Prostate gland (tissue), 2 donors: ENCODE results near the gene IMMP2L.

Experiments
- CTCF ChIP-seq, 4 experiments: fragments of 200-600 bp in 2 of 4; fragments of 450-650 bp in 2 of 4; sonication (generic) in 2 of 4; IDR thresholded peaks; 1 replicate in 3 of 4; 2 replicates in 1 of 4; pipeline ENCODE4 v1.5.1; 2016 to 2019; ENCODE audit warnings: antibody characterized with exemption in 4 of 4, mild to moderate bottlenecking in 2 of 4, moderate library complexity in 2 of 4
- POLR2A ChIP-seq: fragments of 450-650 bp; IDR thresholded peaks from one replicate; pipeline ENCODE4 v1.6.1; 2016; ENCODE audit warnings: antibody characterized with exemption, mild to moderate bottlenecking
- POLR2AphosphoS5 ChIP-seq: sonication (generic); formaldehyde crosslinking; IDR thresholded peaks from one replicate; pipeline ENCODE4 v1.6.1; 2017; ENCODE audit warnings: antibody characterized with exemption

- no peak for TF ChIP-seq POLR2A
- TF ChIP-seq POLR2AphosphoS5: no peak
- no peak for TF ChIP-seq CTCF (IDR thresholded peaks at IDR 0.05)
These were observed 680.6 kb downstream of the IMMP2L start for GRCh38 chr7:110881721-110882120.
